ENCODE data around the gene ASTE1.

The ASTE1 gene

GRCh38 chr3:131072099-131072559, 45.5 kb upstream of the ASTE1 start:
- TF ChIP-seq TCF12 (IDR thresholded peaks at IDR 0.05; ENCODE audit: low read depth) (no peak), CREB1 (IDR thresholded peaks at IDR 0.05; ENCODE audit: low read depth) (no peak), FOXM1 (IDR thresholded peaks at IDR 0.05; ENCODE audit: borderline replicate concordance, low read depth) (no peak), EP300 (IDR thresholded peaks at IDR 0.05; ENCODE audit: borderline replicate concordance) (no peak), USF1 (IDR thresholded peaks at IDR 0.05) (no peak), CEBPB (IDR thresholded peaks at IDR 0.05) (no peak), TEAD4 (IDR thresholded peaks at IDR 0.05) (no peak), EGR1 (IDR thresholded peaks at IDR 0.05) (no peak), TAF1 (IDR thresholded peaks at IDR 0.05; ENCODE audit: low read depth) (no peak), MAX (IDR thresholded peaks at IDR 0.05) (no peak), REST (IDR thresholded peaks at IDR 0.05; ENCODE audit: low read depth) (no peak), NFIC (IDR thresholded peaks at IDR 0.05) (no peak), ZBTB7A (IDR thresholded peaks at IDR 0.05; ENCODE audit: low read depth) (no peak), YY1 (IDR thresholded peaks at IDR 0.05; ENCODE audit: low read depth) (no peak), RAD21 (IDR thresholded peaks at IDR 0.05; ENCODE audit: low read depth) (no peak)

- TF ChIP-seq TEAD4 (IDR thresholded peaks at IDR 0.05) (no peak), RAD21 (IDR thresholded peaks at IDR 0.05; ENCODE audit: low read depth) (no peak), TCF12 (IDR thresholded peaks at IDR 0.05; ENCODE audit: low read depth) (no peak), CEBPB (IDR thresholded peaks at IDR 0.05) (no peak), CREB1 (IDR thresholded peaks at IDR 0.05; ENCODE audit: low read depth) (no peak), TAF1 (IDR thresholded peaks at IDR 0.05; ENCODE audit: low read depth) (no peak), ZBTB7A (IDR thresholded peaks at IDR 0.05; ENCODE audit: low read depth) (no peak)
Observed at GRCh38 chr3:131067983-131068382, 41.4 kb upstream of the ASTE1 start.

GRCh38 chr3:131053043-131053859, 26.6 kb upstream of the ASTE1 start:
- no peak for TF ChIP-seq YY1 (IDR thresholded peaks at IDR 0.05; ENCODE audit: low read depth)
- peak; percentile 50 for TF ChIP-seq RAD21 (IDR thresholded peaks at IDR 0.05; ENCODE audit: low read depth)

GRCh38 chr3:131050001-131050400, 23.4 kb upstream of the ASTE1 start:
- TF ChIP-seq REST (IDR thresholded peaks at IDR 0.05; ENCODE audit: low read depth) (no peak), TEAD4 (IDR thresholded peaks at IDR 0.05) (no peak), TCF12 (IDR thresholded peaks at IDR 0.05; ENCODE audit: low read depth) (no peak), ZBTB7A (IDR thresholded peaks at IDR 0.05; ENCODE audit: low read depth) (no peak), YY1 (IDR thresholded peaks at IDR 0.05; ENCODE audit: low read depth) (no peak), TAF1 (IDR thresholded peaks at IDR 0.05; ENCODE audit: low read depth) (no peak)

GRCh38 chr3:131048030-131048429, 21.4 kb upstream of the ASTE1 start:
- no peak for TF ChIP-seq CREB1 (IDR thresholded peaks at IDR 0.05; ENCODE audit: low read depth)
- TF ChIP-seq TEAD4 (IDR thresholded peaks at IDR 0.05), result no peak
- TF ChIP-seq NFIC (IDR thresholded peaks at IDR 0.05), result no peak
- no peak for TF ChIP-seq YY1 (IDR thresholded peaks at IDR 0.05; ENCODE audit: low read depth)
- no peak for TF ChIP-seq FOXM1 (IDR thresholded peaks at IDR 0.05; ENCODE audit: borderline replicate concordance, low read depth)
- no peak for TF ChIP-seq EGR1 (IDR thresholded peaks at IDR 0.05)
- no peak for TF ChIP-seq USF1 (IDR thresholded peaks at IDR 0.05)
- TF ChIP-seq CEBPB (IDR thresholded peaks at IDR 0.05), result no peak
- TF ChIP-seq REST (IDR thresholded peaks at IDR 0.05; ENCODE audit: low read depth), result no peak
- no peak for TF ChIP-seq RAD21 (IDR thresholded peaks at IDR 0.05; ENCODE audit: low read depth)
- no peak for TF ChIP-seq TCF12 (IDR thresholded peaks at IDR 0.05; ENCODE audit: low read depth)
- TF ChIP-seq MAX (IDR thresholded peaks at IDR 0.05), result no peak
- no peak for TF ChIP-seq EP300 (IDR thresholded peaks at IDR 0.05; ENCODE audit: borderline replicate concordance)
- TF ChIP-seq TAF1 (IDR thresholded peaks at IDR 0.05; ENCODE audit: low read depth), result no peak
- TF ChIP-seq ZBTB7A (IDR thresholded peaks at IDR 0.05; ENCODE audit: low read depth), result no peak

Data from Ishikawa (cell line).